Measurements from ENCODE around the gene CLCA2. TPM values are rescaled to one million over a fixed set of nuclear protein-coding genes. Genes with fewer than 3 reads are reported as not detected.

CLCA2 gene
- polyA plus RNA-seq, 1 donor (not counting 4 experiments of a cell fraction or from before 2014, with no cell fraction given) = 407 TPM

DNA sequence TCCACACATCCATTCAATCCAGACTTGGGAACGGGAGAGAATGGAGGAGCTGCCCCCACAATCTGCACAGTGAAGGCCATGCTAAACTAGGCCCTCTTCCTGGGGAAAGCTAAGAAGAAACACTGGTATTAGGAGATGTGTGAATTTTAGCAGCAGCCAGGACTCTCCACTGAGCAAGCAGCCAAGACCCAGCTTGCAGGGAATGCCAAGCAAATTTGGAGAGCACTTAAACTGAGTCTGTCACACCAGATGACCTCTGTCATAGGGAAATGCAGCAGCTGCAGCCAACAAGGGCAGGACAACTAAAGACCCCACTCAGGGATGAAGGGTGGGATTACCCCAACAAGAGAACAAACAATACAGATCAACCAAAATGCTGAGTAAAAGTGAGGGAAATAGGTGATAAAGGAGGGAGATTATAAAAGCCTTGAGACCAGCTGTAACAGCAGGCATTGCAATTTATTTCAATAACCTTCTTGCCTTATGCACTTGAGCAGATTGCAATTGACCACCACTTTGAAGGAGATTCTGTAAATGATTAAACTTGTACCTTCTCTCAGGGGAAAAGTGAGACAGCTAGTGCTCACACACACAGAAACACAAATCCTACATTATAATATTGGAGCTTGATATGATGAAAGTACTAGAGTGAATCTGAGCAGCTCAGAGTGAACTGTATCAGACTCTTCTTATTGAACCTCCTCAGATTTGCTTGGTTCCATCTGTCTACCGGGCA lies 42.3 kb downstream of the CLCA2 start:
- FAIRE-seq (no peak), DNase-seq (ENCODE audit: low read depth, low spot score) (no peak)
- Histone ChIP-seq H2AFZ (ENCODE audit: control insufficient read depth, low read length) (no peak overlapping the region), H3K79me2 (ENCODE audit: control insufficient read depth, insufficient read depth, low read length) (no peaks in the 10 kb centered on the region), H3K4me2 (ENCODE audit: control insufficient read depth, extremely low read depth, insufficient read depth, low read depth, low read length) (no peak overlapping the region), H3K27ac (ENCODE audit: control insufficient read depth, insufficient read depth, low read length) (no peak overlapping the region), H3K9ac (ENCODE audit: control insufficient read depth, extremely low read depth, insufficient read depth, low read length) (no peak overlapping the region), H3K4me1 (ENCODE audit: control insufficient read depth, extremely low read depth, insufficient read depth, low read length) (no peaks in the 10 kb centered on the region), H3K36me3 (ENCODE audit: control insufficient read depth in 2 of 2, extremely low read depth in 1 of 2, insufficient read depth in 2 of 2, low read length in 2 of 2) (no peaks in the 10 kb centered on the region), H3K9me1 (ENCODE audit: control insufficient read depth, extremely low read depth, insufficient read depth, low read length) (no peaks in the 10 kb centered on the region), H3K27me3 (ENCODE audit: control insufficient read depth, extremely low read depth, insufficient read depth, low read length) (no peaks in the 10 kb centered on the region), H4K20me1 (ENCODE audit: control insufficient read depth, extremely low read depth, insufficient read depth, low read length) (no peaks in the 10 kb centered on the region), H3K4me3 (ENCODE audit: control insufficient read depth in 2 of 3, extremely low read depth in 1 of 3, insufficient read depth in 2 of 3, low read depth in 1 of 3, low read length in 3 of 3) (no peak overlapping the region), H3K9me3 (ENCODE audit: control insufficient read depth, low read depth, low read length) (no peaks in the 10 kb centered on the region)
- dilution Hi-C loops (cut with MboI; ENCODE audit: extremely low pct_ligation_motif_present, low sequenced_read_pairs) = no loop called here
- no peak for TF ChIP-seq EZH2 (IDR thresholded peaks at IDR 0.05; ENCODE audit: low read length)
- TF ChIP-seq, protein P1, sequence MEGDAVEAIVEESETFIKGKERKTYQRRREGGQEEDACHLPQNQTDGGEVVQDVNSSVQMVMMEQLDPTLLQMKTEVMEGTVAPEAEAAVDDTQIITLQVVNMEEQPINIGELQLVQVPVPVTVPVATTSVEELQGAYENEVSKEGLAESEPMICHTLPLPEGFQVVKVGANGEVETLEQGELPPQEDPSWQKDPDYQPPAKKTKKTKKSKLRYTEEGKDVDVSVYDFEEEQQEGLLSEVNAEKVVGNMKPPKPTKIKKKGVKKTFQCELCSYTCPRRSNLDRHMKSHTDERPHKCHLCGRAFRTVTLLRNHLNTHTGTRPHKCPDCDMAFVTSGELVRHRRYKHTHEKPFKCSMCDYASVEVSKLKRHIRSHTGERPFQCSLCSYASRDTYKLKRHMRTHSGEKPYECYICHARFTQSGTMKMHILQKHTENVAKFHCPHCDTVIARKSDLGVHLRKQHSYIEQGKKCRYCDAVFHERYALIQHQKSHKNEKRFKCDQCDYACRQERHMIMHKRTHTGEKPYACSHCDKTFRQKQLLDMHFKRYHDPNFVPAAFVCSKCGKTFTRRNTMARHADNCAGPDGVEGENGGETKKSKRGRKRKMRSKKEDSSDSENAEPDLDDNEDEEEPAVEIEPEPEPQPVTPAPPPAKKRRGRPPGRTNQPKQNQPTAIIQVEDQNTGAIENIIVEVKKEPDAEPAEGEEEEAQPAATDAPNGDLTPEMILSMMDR (optimal IDR thresholded peaks at IDR 0.05 in 1 of 3, IDR thresholded peaks at IDR 0.05 in 1 of 3, conservative IDR thresholded peaks at IDR 0.05 in 1 of 3; ENCODE audit: extremely low read depth in 1 of 3, insufficient read depth in 2 of 3, low read length in 3 of 3) = no peak

DNA sequence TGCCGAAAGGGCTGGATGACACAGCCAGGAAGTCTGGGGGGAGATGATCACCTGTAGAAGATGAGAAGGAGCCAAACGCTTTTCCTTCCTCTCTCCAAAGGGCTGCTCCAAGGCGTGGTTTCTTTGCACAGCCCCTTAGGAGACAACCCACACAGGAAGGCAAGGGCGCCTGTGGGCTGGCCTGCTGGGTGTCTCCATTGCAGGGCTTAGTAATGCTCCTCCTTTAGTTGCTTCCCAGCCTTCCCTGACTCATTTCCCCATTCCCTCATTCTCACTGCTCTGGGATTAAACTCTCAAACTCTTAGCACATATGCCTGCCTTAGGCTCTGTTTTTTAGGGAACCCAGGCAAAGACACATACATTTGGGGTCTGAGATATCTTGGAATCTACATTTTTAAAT lies 43.0 kb downstream of the CLCA2 start:
- Histone ChIP-seq H4K20me1 (ENCODE audit: control insufficient read depth, extremely low read depth, insufficient read depth, low read length) (no peaks in the 10 kb centered on the region), H3K36me3 (ENCODE audit: control insufficient read depth in 2 of 2, extremely low read depth in 1 of 2, insufficient read depth in 2 of 2, low read length in 2 of 2) (no peaks in the 10 kb centered on the region), H3K4me2 (ENCODE audit: control insufficient read depth, extremely low read depth, insufficient read depth, low read depth, low read length) (no peak overlapping the region), H3K9me1 (ENCODE audit: control insufficient read depth, extremely low read depth, insufficient read depth, low read length) (no peaks in the 10 kb centered on the region), H3K9ac (ENCODE audit: control insufficient read depth, extremely low read depth, insufficient read depth, low read length) (no peak overlapping the region), H3K27ac (ENCODE audit: control insufficient read depth, insufficient read depth, low read length) (no peak overlapping the region), H3K27me3 (ENCODE audit: control insufficient read depth, extremely low read depth, insufficient read depth, low read length) (no peaks in the 10 kb centered on the region), H2AFZ (ENCODE audit: control insufficient read depth, low read length) (no peak overlapping the region), H3K79me2 (ENCODE audit: control insufficient read depth, insufficient read depth, low read length) (no peaks in the 10 kb centered on the region), H3K4me1 (ENCODE audit: control insufficient read depth, extremely low read depth, insufficient read depth, low read length) (no peaks in the 10 kb centered on the region), H3K4me3 (ENCODE audit: control insufficient read depth in 2 of 3, extremely low read depth in 1 of 3, insufficient read depth in 2 of 3, low read depth in 1 of 3, low read length in 3 of 3) (no peak overlapping the region), H3K9me3 (ENCODE audit: control insufficient read depth, low read depth, low read length) (no peaks in the 10 kb centered on the region)
- DNase-seq (ENCODE audit: low read depth, low spot score) (no peak), FAIRE-seq (no peak)
- dilution Hi-C loops (cut with MboI; ENCODE audit: extremely low pct_ligation_motif_present, low sequenced_read_pairs) = no loop called here
- TF ChIP-seq, protein P1 (optimal IDR thresholded peaks at IDR 0.05 in 1 of 3, IDR thresholded peaks at IDR 0.05 in 1 of 3, conservative IDR thresholded peaks at IDR 0.05 in 1 of 3; ENCODE audit: extremely low read depth in 1 of 3, insufficient read depth in 2 of 3, low read length in 3 of 3) = no peak
- TF ChIP-seq EZH2 (IDR thresholded peaks at IDR 0.05; ENCODE audit: low read length) = no peak

Data from keratinocyte (primary cell).